Natural killer cell (primary cell): ENCODE measurements around the gene PC. TPM values are rescaled to one million over a fixed set of nuclear protein-coding genes. Genes with fewer than 3 reads are reported as not detected.

ENCODE experiments used
- ATAC-seq, 3 donors: fragments of 150-1000 bp in 2 of 3; fragments of 200-7000 bp in 1 of 3; cut with Tn5 transposase; 1 replicate in 1 of 3; 2 replicates in 2 of 3; pipeline ENCODE4 v1.10.0; 2021; ENCODE audit warnings: mild to moderate bottlenecking in 2 of 3, moderate library complexity in 2 of 3
- DNase-seq, 2 donors: peaks; one replicate each; pipeline versions ENCODE4 v3.0.0 to v3.0.0-alpha.2; 2013 to 2021; ENCODE audit warnings: mixed read lengths in 1 of 2
- H3K27ac ChIP-seq: one replicate; pipeline ENCODE4 v1.5.1; 2013; ENCODE audit warnings: mild to moderate bottlenecking, low read length
- H3K27me3 ChIP-seq: one replicate; pipeline ENCODE4 v1.6.1; 2013; ENCODE audit warnings: low read length; ENCODE audit not compliant: control insufficient read depth, insufficient read depth
- H3K36me3 ChIP-seq: one replicate; pipeline ENCODE4 v1.6.1; 2013; ENCODE audit warnings: low read length; ENCODE audit not compliant: control insufficient read depth, insufficient read depth
- H3K4me1 ChIP-seq: one replicate; pipeline ENCODE4 v1.6.1; 2013; ENCODE audit warnings: low read length; ENCODE audit not compliant: control insufficient read depth, insufficient read depth
- H3K4me3 ChIP-seq: one replicate; pipeline ENCODE4 v1.5.1; 2013; ENCODE audit warnings: low read length
- H3K9me3 ChIP-seq: one replicate; pipeline ENCODE4 v1.6.1; 2013; ENCODE audit warnings: low read length; ENCODE audit not compliant: control insufficient read depth, insufficient read depth
- H3K27ac Mint-ChIP-seq, 2 donors: one replicate each; pipeline ENCODE4 v1.8.0; 2022; ENCODE audit warnings: mild to moderate bottlenecking in 2 of 2, mixed read lengths in 2 of 2, moderate library complexity in 1 of 2
- H3K27me3 Mint-ChIP-seq, 2 donors: one replicate each; pipeline ENCODE4 v1.8.0; 2022; ENCODE audit warnings: low read depth in 2 of 2, mixed read lengths in 2 of 2
- H3K36me3 Mint-ChIP-seq: one replicate; pipeline ENCODE4 v1.8.0; 2022; ENCODE audit warnings: mixed read lengths
- H3K4me1 Mint-ChIP-seq, 2 donors: one replicate each; pipeline ENCODE4 v1.8.0; 2022; ENCODE audit warnings: mixed read lengths in 2 of 2
- H3K4me3 Mint-ChIP-seq: one replicate; pipeline ENCODE4 v1.8.0; 2022; ENCODE audit warnings: mild to moderate bottlenecking, moderate library complexity, mixed read lengths
- H3K9me3 Mint-ChIP-seq, 2 donors: one replicate each; pipeline ENCODE4 v1.8.0; 2022; ENCODE audit warnings: mixed read lengths in 2 of 2
- WGBS: methylation state at CpG from one replicate; pipeline ENCODE4 v1.1.7; 2013; ENCODE audit warnings: missing lambda C conversion rate; ENCODE audit not compliant: insufficient coverage; 5-methylcytosine and 5-hydroxymethylcytosine counted together
- intact Hi-C: fragments of 100-400 bp; cut with micrococcal nuclease; formaldehyde crosslinking; loops from one replicate; pipeline ENCODE4 v1.14.2; 2022
- total RNA-seq, 4 donors: library from RNA; stranded (reverse); fragments of 120-200 nt in 1 of 4; gene quantifications; one replicate each; pipeline versions ENCODE4 v1.2.3 to v1.2.4, GENCODE V29; 2013 to 2022
- TF ChIP-seq, protein P1 (sequence below): fragments of 200-600 bp; IDR thresholded peaks from one replicate; pipeline ENCODE4 v1.8.0; 2022; ENCODE audit warnings: antibody characterized with exemption

The PC gene
- total RNA-seq, 3 donors from 2014 or later (not counting 1 experiment from before 2014, with no cell fraction given): 4.1 to 5.9 (median 4.6) TPM

DNA sequence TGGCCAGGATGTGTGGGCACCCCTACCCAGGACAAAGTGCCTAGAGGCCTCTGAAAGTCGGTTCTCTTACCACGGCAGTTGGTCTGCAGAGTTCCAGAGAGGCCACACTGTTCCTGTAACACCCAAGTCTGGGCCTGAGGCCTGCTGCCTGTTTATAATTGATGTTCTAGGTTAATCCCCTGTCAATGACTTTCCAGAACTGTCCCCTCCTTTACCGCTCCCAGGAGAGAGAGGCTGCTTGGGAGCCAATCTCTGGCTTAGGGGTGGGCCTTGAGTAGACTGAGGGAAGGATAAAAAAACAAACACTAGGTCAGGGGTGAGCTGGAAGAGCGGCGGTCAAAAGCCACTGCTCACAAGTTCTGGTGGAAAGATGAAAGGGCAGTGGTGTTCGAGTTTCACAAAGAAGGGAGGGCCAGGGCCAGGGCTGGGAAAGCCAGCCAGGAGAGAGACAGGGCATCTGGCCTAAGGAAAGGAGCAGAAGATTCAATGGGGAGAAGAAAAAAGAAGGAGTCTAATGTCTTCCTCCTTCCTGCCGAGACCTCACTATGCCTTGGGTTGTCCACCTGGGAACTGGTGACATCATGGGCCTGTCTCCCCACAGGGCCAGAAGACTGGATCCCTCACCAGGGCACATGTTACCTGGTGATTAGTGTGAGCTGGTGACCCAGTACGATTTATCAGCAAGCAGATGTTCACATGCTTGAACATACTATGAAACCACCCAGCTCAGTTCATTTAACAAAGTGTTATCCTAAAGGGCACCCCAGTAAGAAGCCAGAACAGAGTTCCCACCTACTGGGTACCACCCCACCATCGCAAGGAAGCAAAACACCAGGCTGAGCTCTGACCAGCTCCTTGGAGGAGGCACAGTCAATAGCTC lies 50.2 kb downstream of the PC start:
- H3K9me3 ChIP-seq: no peaks in the 10 kb centered on the region
- DNase-seq (no peak), ATAC-seq (no peak)
- H3K27me3 ChIP-seq: no peaks in the 10 kb centered on the region
- no peaks in the 10 kb centered on the region for H3K4me1 ChIP-seq
- Mint-ChIP-seq H3K27ac (no peak overlapping the region), H3K4me3 (no peak overlapping the region), H3K36me3 (no peaks in the 10 kb centered on the region), H3K9me3 (no peaks in the 10 kb centered on the region), H3K4me1 (no peaks in the 10 kb centered on the region), H3K27me3 (no peaks in the 10 kb centered on the region)
- H3K4me3 ChIP-seq: no peak overlapping the region
- no peaks in the 10 kb centered on the region for H3K36me3 ChIP-seq
- TF ChIP-seq, protein P1, sequence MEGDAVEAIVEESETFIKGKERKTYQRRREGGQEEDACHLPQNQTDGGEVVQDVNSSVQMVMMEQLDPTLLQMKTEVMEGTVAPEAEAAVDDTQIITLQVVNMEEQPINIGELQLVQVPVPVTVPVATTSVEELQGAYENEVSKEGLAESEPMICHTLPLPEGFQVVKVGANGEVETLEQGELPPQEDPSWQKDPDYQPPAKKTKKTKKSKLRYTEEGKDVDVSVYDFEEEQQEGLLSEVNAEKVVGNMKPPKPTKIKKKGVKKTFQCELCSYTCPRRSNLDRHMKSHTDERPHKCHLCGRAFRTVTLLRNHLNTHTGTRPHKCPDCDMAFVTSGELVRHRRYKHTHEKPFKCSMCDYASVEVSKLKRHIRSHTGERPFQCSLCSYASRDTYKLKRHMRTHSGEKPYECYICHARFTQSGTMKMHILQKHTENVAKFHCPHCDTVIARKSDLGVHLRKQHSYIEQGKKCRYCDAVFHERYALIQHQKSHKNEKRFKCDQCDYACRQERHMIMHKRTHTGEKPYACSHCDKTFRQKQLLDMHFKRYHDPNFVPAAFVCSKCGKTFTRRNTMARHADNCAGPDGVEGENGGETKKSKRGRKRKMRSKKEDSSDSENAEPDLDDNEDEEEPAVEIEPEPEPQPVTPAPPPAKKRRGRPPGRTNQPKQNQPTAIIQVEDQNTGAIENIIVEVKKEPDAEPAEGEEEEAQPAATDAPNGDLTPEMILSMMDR: no peak
- 92% methylated on average over 9 of the region's 9 CpGs for WGBS
- H3K27ac ChIP-seq: no peak overlapping the region
- intact Hi-C loops: no loop called here

DNA sequence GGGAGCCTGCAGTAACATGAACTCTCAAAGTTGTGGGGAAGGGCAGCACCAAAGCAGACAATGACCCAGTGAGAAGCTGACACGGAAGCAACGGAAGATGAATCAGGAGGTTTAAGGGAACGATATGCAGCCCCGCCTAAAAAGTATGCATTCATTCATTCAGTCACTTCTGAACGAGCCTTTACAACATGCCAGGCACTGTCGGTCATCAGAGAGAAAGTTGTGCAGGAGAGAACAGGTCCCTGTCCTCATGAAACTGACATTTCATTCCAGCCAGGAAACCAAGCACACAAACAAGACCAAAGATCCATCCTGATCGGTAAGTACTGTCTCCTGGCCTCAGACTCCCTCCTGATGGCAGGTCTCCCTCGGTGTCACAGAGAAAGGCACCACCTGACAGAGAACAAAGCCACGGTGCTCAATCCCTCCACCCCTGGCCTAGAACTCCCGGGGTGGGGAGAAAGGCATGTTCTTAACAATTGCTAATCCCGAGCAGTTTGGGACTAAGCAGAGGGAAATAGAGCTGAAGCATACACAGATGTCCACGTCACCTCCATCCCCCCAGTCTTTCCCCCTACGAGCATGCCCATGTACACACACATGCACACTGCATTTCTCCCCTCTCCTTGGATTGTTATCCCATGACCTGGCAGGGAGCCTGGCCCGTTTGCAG lies 52.0 kb downstream of the PC start:
- Histone ChIP-seq H3K27ac (no peak overlapping the region), H3K4me3 (no peak overlapping the region), H3K27me3 (no peaks in the 10 kb centered on the region), H3K9me3 (no peaks in the 10 kb centered on the region), H3K4me1 (no peaks in the 10 kb centered on the region), H3K36me3 (no peaks in the 10 kb centered on the region)
- H3K36me3 Mint-ChIP-seq: no peaks in the 10 kb centered on the region
- no peak overlapping the region for H3K4me3 Mint-ChIP-seq
- 87% methylated on average over 14 of the region's 14 CpGs for WGBS
- H3K9me3 Mint-ChIP-seq: no peaks in the 10 kb centered on the region
- DNase-seq: no peak
- no peak for ATAC-seq
- H3K27ac Mint-ChIP-seq: no peak overlapping the region
- peaks cover 0 to under 1% of the 10 kb centered on the region in 2 donors for H3K27me3 Mint-ChIP-seq
- TF ChIP-seq, protein P1: no peak
- no peaks in the 10 kb centered on the region for H3K4me1 Mint-ChIP-seq
- intact Hi-C loops: no loop called here

DNA sequence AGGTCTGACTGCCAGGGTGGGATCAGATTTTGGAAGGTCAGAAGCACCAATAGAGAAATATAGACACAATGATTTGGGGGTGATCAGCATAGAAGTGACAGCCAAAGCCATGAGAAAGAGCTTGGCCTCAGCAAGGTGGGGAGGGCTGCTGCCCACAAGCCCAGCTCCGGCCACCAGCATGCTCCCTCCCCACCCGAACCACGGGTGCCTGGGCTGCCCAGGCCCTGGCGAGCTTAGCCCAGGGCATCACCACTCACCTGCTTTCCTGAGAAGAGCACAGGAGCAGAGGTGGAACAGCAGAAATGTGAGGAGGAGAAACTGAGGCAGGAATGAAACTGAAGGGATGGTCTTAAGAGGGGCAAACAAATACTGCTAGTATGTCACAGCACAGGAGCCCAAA lies 52.6 kb downstream of the PC start:
- WGBS: 91% methylated on average over 4 of the region's 4 CpGs
- H3K27me3 ChIP-seq: no peaks in the 10 kb centered on the region
- Mint-ChIP-seq H3K36me3 (no peaks in the 10 kb centered on the region), H3K27ac (no peak overlapping the region), H3K4me3 (no peak overlapping the region), H3K4me1 (no peaks in the 10 kb centered on the region), H3K27me3 (peaks cover 4 to 6% of the 10 kb centered on the region in 2 donors), H3K9me3 (no peaks in the 10 kb centered on the region)
- TF ChIP-seq, protein P1: no peak
- ATAC-seq: no peak
- no peak overlapping the region for H3K4me3 ChIP-seq
- H3K27ac ChIP-seq: no peak overlapping the region
- H3K36me3 ChIP-seq: no peaks in the 10 kb centered on the region
- no peak for DNase-seq
- no peaks in the 10 kb centered on the region for H3K9me3 ChIP-seq
- H3K4me1 ChIP-seq: no peaks in the 10 kb centered on the region
- intact Hi-C loops: no loop called here
